Stromal cell of bone marrow (primary cell): ENCODE results near the gene CDK18.

Experiments used
- DNase-seq: peaks from one replicate; pipeline ENCODE4 v3.0.0-alpha.2; 2012; ENCODE audit warnings: low read depth

Gene CDK18

GRCh38 chr1:205570796-205571537 is 66.5 kb downstream of the CDK18 start:
- DNase-seq = no peak

GRCh38 chr1:205571747-205572146 is 67.3 kb downstream of the CDK18 start:
- DNase-seq = no peak

- DNase-seq = no peak
Measured at GRCh38 chr1:205572421-205572820, 68.0 kb downstream of the CDK18 start.

- DNase-seq = no peak
Measured at GRCh38 chr1:205575294-205575885, 70.9 kb downstream of the CDK18 start.

- DNase-seq = no peak
Measured at GRCh38 chr1:205576011-205576410, 71.5 kb downstream of the CDK18 start.

- no peak for DNase-seq
Measured at GRCh38 chr1:205576805-205577761, 72.6 kb downstream of the CDK18 start.

- no peak for DNase-seq
Measured at GRCh38 chr1:205577874-205578658, 73.6 kb downstream of the CDK18 start.

- no peak for DNase-seq
Measured at GRCh38 chr1:205578780-205579571, 74.5 kb downstream of the CDK18 start.

- no peak for DNase-seq
Measured at GRCh38 chr1:205579711-205580110, 75.2 kb downstream of the CDK18 start.

- DNase-seq = no peak
Measured at GRCh38 chr1:205580140-205580922, 75.9 kb downstream of the CDK18 start.

- DNase-seq = no peak
Measured at GRCh38 chr1:205580923-205581180, 76.4 kb downstream of the CDK18 start.

- DNase-seq = no peak
Measured at GRCh38 chr1:205581321-205581980, 77.0 kb downstream of the CDK18 start.

- DNase-seq = no peak
Measured at GRCh38 chr1:205582046-205582445, 77.6 kb downstream of the CDK18 start.
